HepG2 (cell line): ENCODE results near the gene IFT43. TPM values are rescaled to one million over a fixed set of nuclear protein-coding genes. Genes with fewer than 3 reads are reported as not detected.

Source experiments
- ATAC-seq: fragments of 200-7000 bp; cut with Tn5 transposase; 3 replicates; pipeline ENCODE4 v1.9.1; 2020; ENCODE audit warnings: mild to moderate bottlenecking, moderate library complexity
- BruUV-seq: library from RNA; stranded (reverse); fragments of 400-500 nt; replicated peaks from 2 replicates; lab custom pipeline; 2021; lab: Mats Ljungman, UMichigan
- CTCF ChIA-PET: fragments of 300-600 bp; formaldehyde crosslinking; extraction: SDS; loops from one replicate; lab custom pipeline; 2021; ENCODE audit warnings: low total read pairs, inconsistent platforms, low intra/inter-chr PET ratio; lab: Yijun Ruan, JAX
- POLR2A ChIA-PET: fragments of 350-600 bp; sonication (Branson Sonifier 250); formaldehyde crosslinking; loops from one replicate; lab custom pipeline; 2020; ENCODE audit warnings: antibody characterized with exemption, inconsistent platforms; lab: Yijun Ruan, JAX
- DNase-seq: peaks from one replicate; pipeline ENCODE4 v3.0.0-alpha.2; 2015; ENCODE audit warnings: low spot score
- FAIRE-seq: peaks from 3 replicates; lab custom pipeline; 2011; peaks lifted over from hg19 to GRCh38; lab: Jason Lieb, UNC
- H2AFZ ChIP-seq: one replicate; pipeline ENCODE4 v1.6.1; 2011; ENCODE audit warnings: low read length, inconsistent platforms
- H3K27ac ChIP-seq: fragments of 300-600 bp; 3 replicates; pipeline ENCODE4 v1.8.0; 2011; ENCODE audit warnings: mixed run types, mild to moderate bottlenecking, mixed read lengths, low read length, inconsistent platforms; ENCODE audit not compliant: insufficient read depth; ENCODE audit errors: extremely low read length
- H3K27me3 ChIP-seq, 2 experiments: fragments of 200-600 bp in 1 of 2; 2 replicates in 1 of 2; 3 replicates in 1 of 2; pipeline versions ENCODE4 v1.6.0 to v1.8.0; 2011; ENCODE audit warnings: low read length in 2 of 2, mild to moderate bottlenecking in 2 of 2, moderate library complexity in 2 of 2, inconsistent platforms in 1 of 2; ENCODE audit not compliant: insufficient read depth in 2 of 2, control insufficient read depth in 1 of 2
- H3K36me3 ChIP-seq, 2 experiments: fragments of 200-600 bp in 1 of 2; replicated peaks in 1 of 2; 2 replicates in 1 of 2; 3 replicates in 1 of 2; pipeline versions ENCODE4 v1.5.1 to v1.8.0; 2011; ENCODE audit warnings: low read length in 2 of 2, inconsistent platforms in 1 of 2; ENCODE audit not compliant: insufficient read depth in 2 of 2, control insufficient read depth in 1 of 2
- H3K4me1 ChIP-seq: 2 replicates; pipeline ENCODE4 v1.5.1; 2012; ENCODE audit warnings: low read length, inconsistent platforms; ENCODE audit not compliant: insufficient read depth
- H3K4me2 ChIP-seq: 2 replicates; pipeline ENCODE4 v1.6.0; 2011; ENCODE audit warnings: low read depth, low read length, inconsistent platforms
- H3K4me3 ChIP-seq, 3 experiments: fragments of 200-600 bp in 1 of 3; sonication (generic), shearing (Covaris generic) in 1 of 3; replicated peaks in 1 of 3; 2 replicates each; pipeline ENCODE4 v1.5.1; 2011 to 2016; ENCODE audit warnings: low read length in 3 of 3, inconsistent platforms in 2 of 3, low read depth in 2 of 3, mild to moderate bottlenecking in 2 of 3, control low read depth in 1 of 3, mixed read lengths in 1 of 3; ENCODE audit not compliant: insufficient read depth in 1 of 3
- H3K79me2 ChIP-seq: one replicate; pipeline ENCODE4 v1.6.1; 2011; ENCODE audit warnings: low read length, inconsistent platforms; ENCODE audit not compliant: insufficient read depth
- H3K9ac ChIP-seq: 2 replicates; pipeline ENCODE4 v1.6.0; 2011; ENCODE audit warnings: mild to moderate bottlenecking, low read depth, low read length, inconsistent platforms; ENCODE audit not compliant: insufficient read depth
- H3K9me3 ChIP-seq: 2 replicates; pipeline ENCODE4 v1.5.1; 2012; ENCODE audit warnings: mild to moderate bottlenecking, low read length
- H4K20me1 ChIP-seq: 2 replicates; pipeline ENCODE4 v1.6.0; 2011; ENCODE audit warnings: inconsistent platforms, mild to moderate bottlenecking, low read length, moderate library complexity; ENCODE audit not compliant: insufficient read depth
- ARID2 ChIP-seq: sonication (generic); formaldehyde crosslinking; IDR thresholded peaks from 2 replicates; pipeline ENCODE4 v1.8.1; 2022; ENCODE audit warnings: mild to moderate bottlenecking, missing genetic modification reagents, borderline replicate concordance
- BCL3 ChIP-seq: sonication (generic); formaldehyde crosslinking; IDR thresholded peaks from 2 replicates; pipeline ENCODE4 v1.5.1; 2020; ENCODE audit warnings: mild to moderate bottlenecking, missing genetic modification reagents, moderate library complexity
- CEBPB ChIP-seq: IDR thresholded peaks from 2 replicates; pipeline ENCODE4 v1.6.1; 2011; ENCODE audit warnings: low read depth, low read length, improper control_type of control experiment, borderline replicate concordance
- MAF1 ChIP-seq: sonication (generic); formaldehyde crosslinking; IDR thresholded peaks from 2 replicates; pipeline ENCODE4 v1.5.0; 2020; ENCODE audit warnings: missing genetic modification reagents, borderline replicate concordance
- RAD21 ChIP-seq: fragments of 450-650 bp; formaldehyde crosslinking; IDR thresholded peaks from 2 replicates; pipeline ENCODE4 v1.5.0; 2020; ENCODE audit warnings: mild to moderate bottlenecking
- SAP130 ChIP-seq: IDR thresholded peaks from 2 replicates; pipeline ENCODE4 v1.6.1; 2016; ENCODE audit warnings: low read depth
- SIN3A ChIP-seq: IDR thresholded peaks from 2 replicates; pipeline ENCODE4 v1.6.1; 2011; ENCODE audit warnings: low read depth, mild to moderate bottlenecking, control low read depth, low read length, borderline replicate concordance
- ZNF282 ChIP-seq: fragments of 450-650 bp; IDR thresholded peaks from 2 replicates; pipeline ENCODE4 v1.6.1; 2018; ENCODE audit not compliant: partially characterized antibody
- ZNF343 ChIP-seq: sonication (generic); formaldehyde crosslinking; IDR thresholded peaks from 2 replicates; pipeline ENCODE4 v1.4.0; 2020; ENCODE audit warnings: mild to moderate bottlenecking, missing genetic modification reagents
- ZNF496 ChIP-seq: sonication (generic); formaldehyde crosslinking; IDR thresholded peaks from 2 replicates; pipeline ENCODE4 v1.8.1; 2023; ENCODE audit warnings: mild to moderate bottlenecking, moderate library complexity, missing genetic modification reagents; ENCODE audit not compliant: insufficient replicate concordance
- ZNF563 ChIP-seq: sonication (generic); formaldehyde crosslinking; IDR thresholded peaks from 2 replicates; pipeline ENCODE4 v1.8.0; 2022; ENCODE audit warnings: mild to moderate bottlenecking, moderate library complexity, missing genetic modification reagents
- WGBS: methylation state at CpG from one replicate; pipeline ENCODE4 v1.1.6; 2017; ENCODE audit warnings: low lambda C conversion rate; 5-methylcytosine and 5-hydroxymethylcytosine counted together
- in situ Hi-C: cut with HindIII; loops from 2 replicates; pipeline ENCODE4 v1.10.0; 2017; ENCODE audit warnings: low pct_unique_long_range_greater_than_20kb; ENCODE audit not compliant: extremely low pct_ligation_motif_present
- intact Hi-C: fragments of 100-400 bp; cut with micrococcal nuclease; formaldehyde crosslinking; loops from one replicate; pipeline ENCODE4 v1.10.0; 2022; ENCODE audit not compliant: unreplicated experiment
- polyA plus RNA-seq, 8 experiments: library from polyadenylated mRNA; depleted of rRNA in 3 of 8; stranded (reverse) in 7 of 8; unstranded in 1 of 8; fragments of >200 nt; fragmentation: Illumina TruSeq in 4 of 8; extraction: Trizol in 4 of 8; gene quantifications; 2 replicates each; pipeline versions ENCODE4 v1.2.1 to v1.2.3, GENCODE V29; 2011 to 2016; ENCODE audit warnings: low read depth in 4 of 8, missing spikeins in 1 of 8, mixed read lengths in 1 of 8; ENCODE audit not compliant: insufficient read depth in 1 of 8
- total RNA-seq, 5 experiments: library from RNA; depleted of rRNA; stranded (reverse); fragments of >200 nt; fragmentation: Illumina TruSeq; extraction: Trizol; gene quantifications; 2 replicates each; pipeline ENCODE4 v1.2.3, GENCODE V29; 2016; ENCODE audit warnings: low read depth in 1 of 5

Gene IFT43
- total and polyA plus RNA-seq, 2 of the 13 experiments (the other 11 are each of a cell fraction or from before 2014, with no cell fraction given), result 0.15 to 0.55 TPM

DNA sequence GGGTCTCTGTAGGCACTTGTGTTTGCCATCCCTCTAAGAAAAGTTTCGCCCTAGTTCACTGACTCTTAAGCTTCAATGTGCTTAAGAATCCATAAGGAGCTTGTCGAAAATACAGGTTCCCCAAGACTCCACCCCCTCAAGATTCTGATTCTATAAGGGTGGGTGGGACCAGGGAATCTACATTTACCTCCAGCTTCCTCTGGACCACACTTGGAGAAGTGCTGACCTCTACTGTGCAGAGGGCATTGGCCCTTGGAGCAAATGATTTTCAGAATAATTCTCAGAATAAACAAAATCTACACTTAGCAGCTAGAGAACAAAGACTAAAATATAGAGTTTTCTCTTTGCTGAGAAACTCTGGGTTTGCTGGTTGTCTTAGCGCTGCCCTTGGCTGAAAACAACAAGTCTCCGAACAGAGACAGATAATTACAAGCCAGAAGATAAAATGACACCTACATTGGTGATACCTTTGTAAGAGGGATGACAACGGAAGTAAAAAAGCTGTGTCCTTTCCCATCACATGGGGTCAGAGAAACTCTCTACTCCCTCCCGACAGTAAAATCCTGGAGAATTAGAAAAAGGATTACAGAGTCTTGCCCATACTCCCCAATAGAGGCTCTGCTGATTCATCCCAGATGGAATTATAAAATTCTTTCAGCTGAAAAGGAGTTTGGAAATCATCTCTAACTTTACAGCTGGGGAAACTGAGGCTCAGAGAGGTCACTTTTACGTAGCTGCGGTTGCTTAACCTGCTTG is 8.6 kb upstream of the IFT43 start:
- CTCF ChIA-PET, result no interaction called here
- Histone ChIP-seq H3K4me3 (no peak overlapping the region), H3K9me3 (no peaks in the 10 kb centered on the region), H2AFZ (no peak overlapping the region), H3K27me3 (peaks cover 0 to 6% of the 10 kb centered on the region in 2 experiments; a peak in 1 of 5 replicates), H4K20me1 (no peaks in the 10 kb centered on the region), H3K4me2 (no peak overlapping the region), H3K36me3 (no peaks in the 10 kb centered on the region), H3K27ac (no peak overlapping the region), H3K79me2 (no peaks in the 10 kb centered on the region), H3K9ac (no peak overlapping the region), H3K4me1 (peaks cover 34% of the 10 kb centered on the region)
- WGBS, result 83% methylated on average over 8 of the region's 8 CpGs
- ATAC-seq (no peak), DNase-seq (no peak), FAIRE-seq (no peak)
- intact Hi-C loops, result no loop called here
- BruUV-seq, result no TSS peak
- POLR2A ChIA-PET, result no interaction called here
- no peak for TF ChIP-seq ARID2 (CRISPR knock-in tag)
- no peak for TF ChIP-seq ZNF496
- TF ChIP-seq SIN3A, result no peak
- TF ChIP-seq SAP130 (CRISPR knock-in tag), result no peak
- no peak for TF ChIP-seq MAF1
- TF ChIP-seq ZNF563 (CRISPR knock-in tag), result no peak
- TF ChIP-seq BCL3, result no peak
- in situ Hi-C loops, result no loop called here

GRCh38 chr14:75977582-75977943 is 8.0 kb upstream of the IFT43 start:
- Histone ChIP-seq H3K79me2 (no peaks in the 10 kb centered on the region), H3K4me1 (peaks cover 34% of the 10 kb centered on the region), H3K9ac (no peak overlapping the region), H2AFZ (no peak overlapping the region), H3K36me3 (no peaks in the 10 kb centered on the region), H4K20me1 (no peaks in the 10 kb centered on the region), H3K9me3 (no peaks in the 10 kb centered on the region), H3K4me2 (no peak overlapping the region), H3K4me3 (no peak overlapping the region), H3K27ac (no peak overlapping the region), H3K27me3 (peaks cover 0 to 6% of the 10 kb centered on the region in 2 experiments; a peak in 1 of 5 replicates)
- CTCF ChIA-PET, result no interaction called here
- no peak for TF ChIP-seq ZNF282
- no peak for TF ChIP-seq ZNF343 (CRISPR knock-in tag)
- peak; percentile 28; the same call in 1 of the 2 replicates for TF ChIP-seq CEBPB
- TF ChIP-seq RAD21 (CRISPR knock-in tag), result no peak
- POLR2A ChIA-PET, result no interaction called here
- in situ Hi-C loops (no loop called here), intact Hi-C loops (no loop called here)
- FAIRE-seq (no peak), DNase-seq (no peak), ATAC-seq (no peak)
- BruUV-seq, result no TSS peak
- 41% methylated on average over 3 of the region's 3 CpGs for WGBS
